ENCODE measurements around the gene SERPINC1.
"Not testable (repeated sequence)": the region's sequence is repeated elsewhere in the genome, so short reads cannot be mapped to it uniquely, and the experiment has no call there.

SERPINC1 gene

GRCh38 chr1:173917149-173917548 is at the start of gene SERPINC1:
Gene SERPINC1 (minus strand): TSS chr1:173917327. CDS start chr1:173917259, 68 bp downstream.
- DNase-seq (ENCODE audit: low read depth in 1 of 2, low spot score in 1 of 2): no peak

DNA sequence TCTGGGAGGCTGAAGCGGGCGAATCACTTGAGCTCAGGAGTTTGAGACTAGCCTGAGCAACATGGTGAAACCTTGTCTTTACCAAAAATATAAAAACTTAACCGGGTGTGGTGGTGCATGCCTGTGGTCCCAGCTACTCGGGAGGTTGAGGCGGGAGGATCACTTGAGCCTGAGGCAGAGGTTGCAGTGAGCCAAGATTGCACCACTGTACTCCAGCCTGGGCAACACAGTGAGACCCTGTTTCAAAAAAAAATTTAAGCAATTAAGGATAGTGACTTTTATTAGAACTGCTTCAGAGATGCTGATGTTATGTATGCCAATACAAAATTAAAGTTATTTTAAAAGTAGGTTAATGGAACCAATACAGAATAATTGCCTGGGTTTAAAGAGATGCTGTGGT is 48.8 kb upstream of the SERPINC1 start:
- DNase-seq (ENCODE audit: low read depth in 1 of 2, low spot score in 1 of 2): not testable (repeated sequence)

DNA sequence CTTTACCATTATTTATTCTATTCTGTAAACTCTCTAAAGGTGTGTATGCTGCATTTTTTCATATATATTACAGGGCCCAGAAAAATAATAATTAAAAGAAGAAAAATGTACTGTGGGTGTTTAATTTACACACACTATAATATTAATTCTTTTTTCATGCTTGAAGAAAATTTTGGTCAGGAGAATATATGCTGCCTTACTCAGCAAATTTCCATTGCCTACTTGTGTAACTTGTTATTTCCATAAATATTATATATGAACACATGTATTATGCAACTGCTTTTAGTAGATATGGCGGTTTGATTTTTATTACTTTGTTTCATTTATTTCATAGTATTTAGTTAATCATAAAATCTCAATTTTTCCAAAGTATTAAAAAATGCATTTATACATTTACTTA is 46.4 kb upstream of the SERPINC1 start:
- no peak for DNase-seq (ENCODE audit: low read depth in 1 of 2, low spot score in 1 of 2)

DNA sequence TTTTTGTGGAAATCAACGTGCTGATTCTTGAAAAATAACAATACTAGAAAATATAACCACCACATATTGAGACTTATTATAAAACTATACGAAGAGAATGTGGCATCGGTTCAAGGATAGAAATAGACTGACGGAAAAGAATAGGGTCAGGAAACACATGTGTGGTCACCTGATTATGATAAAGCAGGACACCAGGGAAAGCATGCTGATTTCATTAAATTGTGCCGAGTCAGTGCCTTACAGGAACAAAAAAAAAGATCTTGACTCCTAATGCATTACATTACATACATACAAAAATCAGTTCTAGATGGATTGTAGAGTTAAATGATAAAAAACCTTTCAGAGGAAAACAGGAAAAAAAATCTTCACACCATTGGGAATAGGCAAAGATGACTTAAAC is 43.5 kb upstream of the SERPINC1 start:
- DNase-seq (ENCODE audit: low read depth in 1 of 2, low spot score in 1 of 2): no peak

DNA sequence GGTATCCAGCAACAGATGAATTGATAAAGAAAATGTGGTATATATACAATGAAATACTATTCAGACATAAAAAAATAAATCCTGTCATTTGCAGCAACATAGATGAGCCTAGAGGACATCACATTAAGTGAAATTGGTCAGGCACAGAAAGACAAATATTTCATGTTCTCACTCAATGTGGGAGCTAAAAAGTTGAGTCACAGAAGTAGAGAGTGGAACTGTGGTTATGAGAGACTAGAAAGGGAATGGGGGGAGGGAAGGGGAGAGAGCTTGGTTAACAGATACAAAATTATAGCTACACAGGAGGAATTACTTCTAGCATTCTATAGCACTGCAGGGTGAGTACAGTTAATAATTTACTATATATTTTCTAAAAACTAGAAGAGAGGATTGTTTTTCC is 37.1 kb upstream of the SERPINC1 start:
- no peak for DNase-seq (ENCODE audit: low read depth in 1 of 2, low spot score in 1 of 2)

DNA sequence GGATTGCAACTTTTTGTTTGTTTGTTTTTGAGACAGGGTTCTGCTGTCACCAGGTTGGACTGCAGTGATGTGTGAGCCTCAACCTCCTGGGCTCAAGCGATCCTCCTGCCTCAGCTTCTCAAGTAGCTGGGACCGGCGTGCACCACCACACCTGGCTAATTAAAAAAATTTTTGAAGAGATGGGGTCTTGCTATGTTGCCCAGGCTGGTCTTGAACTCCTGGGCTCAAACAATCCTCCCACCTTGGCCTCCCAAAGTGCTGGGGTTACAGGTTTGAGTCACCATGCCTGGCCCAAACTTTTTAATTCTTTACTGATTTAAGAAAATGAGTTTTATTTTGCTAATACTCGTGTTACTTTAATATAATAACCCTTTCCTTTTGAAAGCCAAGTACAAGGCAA is 31.5 kb upstream of the SERPINC1 start:
- no peak for DNase-seq (ENCODE audit: low read depth in 1 of 2, low spot score in 1 of 2)

DNA sequence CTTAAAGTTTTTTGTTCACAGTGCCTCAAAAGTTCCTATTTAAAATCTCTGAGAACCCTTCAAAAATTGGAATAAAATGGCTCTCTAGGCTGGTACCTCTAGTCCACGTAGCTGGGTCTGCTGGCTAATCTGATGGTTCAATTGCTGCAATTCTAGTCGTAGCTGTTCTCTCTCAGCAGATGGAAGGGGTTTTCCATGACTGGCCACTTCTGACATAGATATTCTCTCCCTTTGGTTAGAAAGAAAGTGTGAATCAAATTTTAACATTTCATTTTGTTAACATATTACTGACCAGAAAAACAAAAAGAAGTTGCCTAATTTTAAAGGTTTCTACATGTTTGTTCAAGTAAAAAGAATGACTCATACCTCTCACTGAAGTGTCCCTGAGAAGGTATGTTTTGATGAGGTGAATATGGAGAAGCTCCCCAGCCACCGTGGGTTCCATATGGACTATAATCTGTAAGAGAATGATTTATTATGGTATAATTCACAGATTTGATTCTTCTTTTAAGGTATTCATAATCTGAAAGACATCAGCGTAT is 29.3 kb upstream of the SERPINC1 start:
- no peak for DNase-seq (ENCODE audit: low read depth in 1 of 2, low spot score in 1 of 2)

DNA sequence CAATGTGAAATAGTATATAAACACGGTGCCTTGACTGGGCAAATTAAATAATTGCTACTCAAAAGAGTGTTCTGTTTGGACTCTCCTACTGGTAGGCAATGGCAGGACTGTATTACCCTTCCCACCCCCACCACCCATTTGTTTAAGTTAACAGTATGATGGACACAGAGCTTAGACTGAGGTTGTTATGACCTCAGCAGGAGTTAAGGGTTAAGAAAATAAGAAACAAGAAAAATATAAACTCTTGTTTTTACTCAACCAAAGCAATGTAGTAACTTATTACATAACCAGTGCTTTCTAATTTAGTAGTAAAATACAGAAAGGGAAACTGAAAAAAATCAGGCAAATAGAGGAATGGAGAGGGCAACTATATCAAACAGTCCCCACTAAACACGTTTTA is 19.9 kb upstream of the SERPINC1 start:
- DNase-seq (ENCODE audit: low read depth in 1 of 2, low spot score in 1 of 2): no peak

- no peak for DNase-seq (ENCODE audit: low read depth in 1 of 2, low spot score in 1 of 2)
These were observed 17.3 kb upstream of the SERPINC1 start for GRCh38 chr1:173934440-173934839.

- DNase-seq (ENCODE audit: low read depth in 1 of 2, low spot score in 1 of 2): not testable (repeated sequence)
These were observed 13.4 kb upstream of the SERPINC1 start for GRCh38 chr1:173930541-173930940.

- DNase-seq (ENCODE audit: low read depth in 1 of 2, low spot score in 1 of 2): no peak
These were observed 8.4 kb upstream of the SERPINC1 start for GRCh38 chr1:173925306-173926242.

GRCh38 chr1:173920861-173921260 is 3.7 kb upstream of the SERPINC1 start:
- no peak for DNase-seq (ENCODE audit: low read depth in 1 of 2, low spot score in 1 of 2)

DNA sequence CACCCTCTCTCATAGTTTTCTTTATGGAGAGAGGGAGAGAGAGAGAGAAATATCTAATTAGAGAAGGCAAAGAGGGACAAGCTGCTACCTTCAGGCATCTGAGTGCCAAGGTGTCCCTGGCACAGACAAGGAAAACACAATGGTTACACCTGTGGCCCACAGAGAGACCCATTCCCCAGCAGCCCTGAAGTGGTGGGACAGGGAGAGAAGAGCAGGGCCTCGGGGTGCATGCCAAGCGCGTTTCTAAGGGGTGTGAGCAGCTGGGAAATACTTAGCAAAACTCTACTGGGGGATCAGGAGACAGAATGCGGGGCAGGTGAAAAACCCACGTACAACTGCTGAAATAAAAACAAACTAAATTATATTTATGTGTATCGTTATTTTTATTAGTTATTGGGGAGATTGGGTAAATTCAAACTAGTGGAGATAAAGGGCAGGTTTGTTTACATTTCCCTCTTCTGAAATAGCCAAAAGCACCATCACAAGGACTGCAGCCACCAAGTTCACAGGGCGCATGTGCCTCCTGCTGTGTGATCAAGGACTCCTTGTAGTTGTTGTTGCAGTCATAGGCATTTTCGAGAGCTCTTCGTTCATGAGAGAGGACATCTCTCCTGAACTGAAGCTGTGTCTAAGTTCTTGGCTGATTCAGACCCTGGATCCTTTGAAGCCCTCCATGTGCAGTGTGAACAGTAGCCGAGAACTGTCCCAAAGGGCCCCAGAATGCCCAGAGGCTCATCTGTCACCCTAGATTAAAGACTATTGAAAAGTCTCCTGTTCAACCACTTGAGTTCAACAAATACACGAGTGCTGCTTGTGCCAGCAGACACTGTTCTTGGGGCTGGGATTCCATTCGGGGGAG is 737 bp upstream of the SERPINC1 start:
- no peak for DNase-seq (ENCODE audit: low read depth in 1 of 2, low spot score in 1 of 2)

GRCh38 chr1:173916667-173917066 is 460 bp downstream of the SERPINC1 start:
- DNase-seq (ENCODE audit: low read depth in 1 of 2, low spot score in 1 of 2): no peak

GRCh38 chr1:173915596-173915995 is 1.5 kb downstream of the SERPINC1 start:
- DNase-seq (ENCODE audit: low read depth in 1 of 2, low spot score in 1 of 2): no peak

DNA sequence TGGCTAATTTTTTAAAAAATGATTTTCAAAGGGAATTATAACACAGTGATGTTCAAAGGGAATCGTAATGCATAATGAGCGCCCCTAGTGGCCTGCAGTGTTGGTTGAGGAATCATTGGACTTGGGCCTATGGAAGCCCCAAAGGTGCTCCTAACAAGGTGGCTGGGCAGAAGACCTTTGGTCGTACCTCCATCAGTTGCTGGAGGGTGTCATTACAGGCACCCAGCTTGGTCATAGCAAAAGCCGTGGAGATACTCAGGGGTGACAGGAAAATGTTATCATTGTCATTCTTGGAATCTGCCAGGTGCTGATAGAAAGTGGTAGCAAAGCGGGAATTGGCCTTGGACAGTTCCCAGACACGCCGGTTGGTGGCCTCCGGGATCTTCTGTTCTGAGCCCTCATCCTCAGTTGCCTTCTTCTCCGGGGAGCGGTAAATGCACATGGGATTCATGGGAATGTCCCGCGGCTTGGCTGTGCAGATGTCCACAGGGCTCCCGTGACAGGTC is 2.7 kb downstream of the SERPINC1 start:
- no peak for DNase-seq (ENCODE audit: low read depth in 1 of 2, low spot score in 1 of 2)

GRCh38 chr1:173913111-173913510 is 4.0 kb downstream of the SERPINC1 start:
- no peak for DNase-seq (ENCODE audit: low read depth in 1 of 2, low spot score in 1 of 2)

DNA sequence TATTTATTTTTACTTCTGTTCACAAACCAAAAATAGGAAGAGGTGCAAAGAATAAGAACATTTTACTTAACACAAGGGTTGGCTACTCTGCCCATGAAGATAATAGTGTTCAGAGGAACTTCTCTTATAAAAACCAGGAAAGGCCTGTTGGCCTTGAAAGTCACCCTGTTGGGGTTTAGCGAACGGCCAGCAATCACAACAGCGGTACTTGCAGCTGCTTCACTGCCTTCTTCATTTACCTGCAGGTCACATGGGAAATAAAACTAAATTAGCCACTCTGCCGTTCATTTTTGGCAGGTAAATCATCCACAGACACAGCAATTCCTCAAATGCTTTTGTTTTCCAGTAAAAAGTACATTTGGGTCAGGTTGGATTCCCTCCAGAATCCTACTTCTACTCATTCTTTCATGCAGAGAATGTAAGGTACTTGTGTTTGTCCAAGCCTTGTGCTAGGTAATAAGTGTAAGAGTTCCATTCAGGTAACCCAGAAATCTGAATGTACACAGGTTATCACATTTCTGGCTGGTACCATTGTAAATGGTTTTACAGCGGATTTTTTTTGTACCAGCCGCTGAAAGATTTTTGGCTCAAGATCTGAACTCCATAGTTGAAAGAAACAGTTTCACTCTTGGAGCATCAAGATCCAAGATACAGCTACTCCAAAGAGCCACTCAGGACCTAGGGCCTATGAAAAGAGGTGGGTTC is 13.1 kb downstream of the SERPINC1 start:
- no peak for DNase-seq (ENCODE audit: low read depth in 1 of 2, low spot score in 1 of 2)

DNA sequence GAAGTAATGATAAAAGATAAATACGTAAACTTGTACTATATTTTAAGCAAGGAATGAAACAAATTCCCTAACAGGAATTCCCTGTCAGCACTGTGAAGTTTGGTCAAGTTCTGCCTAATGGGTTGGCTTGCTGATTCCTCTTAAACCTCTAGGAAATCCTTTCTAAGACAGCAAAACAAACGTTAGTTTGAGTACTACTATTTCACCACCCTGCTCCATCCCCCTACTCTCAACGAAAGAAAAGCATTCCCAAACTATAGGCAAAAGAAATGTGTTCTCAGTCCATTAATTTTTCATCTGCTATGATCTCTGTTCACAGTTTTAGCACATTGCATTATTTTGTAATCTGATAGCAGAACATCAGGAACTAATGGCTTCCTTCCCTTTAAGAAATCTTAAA is 16.1 kb downstream of the SERPINC1 start:
- no peak for DNase-seq (ENCODE audit: low read depth in 1 of 2, low spot score in 1 of 2)

DNA sequence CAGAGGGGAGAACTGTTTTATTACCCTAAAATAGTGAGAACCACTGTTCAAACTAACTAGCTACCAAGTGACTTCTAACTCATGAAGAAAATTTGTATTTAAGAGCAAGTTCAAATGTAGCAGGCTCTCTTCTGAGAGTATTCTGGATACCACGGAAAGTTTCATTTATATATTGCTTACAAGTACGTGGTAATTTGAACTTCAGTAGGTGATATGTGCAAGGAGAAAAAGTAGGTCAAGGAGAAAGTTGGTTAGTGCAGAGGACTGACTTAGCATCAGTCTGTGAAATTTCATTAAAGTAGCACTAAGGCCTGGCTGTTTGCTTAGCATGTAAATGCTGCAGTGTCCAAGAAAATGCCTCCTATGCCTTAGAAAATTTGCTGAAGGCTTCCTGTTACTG is 16.7 kb downstream of the SERPINC1 start:
- DNase-seq (ENCODE audit: low read depth in 1 of 2, low spot score in 1 of 2): no peak

GRCh38 chr1:173894189-173894588 is 22.9 kb downstream of the SERPINC1 start:
- DNase-seq (ENCODE audit: low read depth in 1 of 2, low spot score in 1 of 2): no peak
